ENCODE data around the gene CAPZB. TPM values are rescaled to one million over a fixed set of nuclear protein-coding genes. Genes with fewer than 3 reads are reported as not detected.

Gene CAPZB
- total RNA-seq, 1 donor from 2014 or later: 334 TPM

DNA sequence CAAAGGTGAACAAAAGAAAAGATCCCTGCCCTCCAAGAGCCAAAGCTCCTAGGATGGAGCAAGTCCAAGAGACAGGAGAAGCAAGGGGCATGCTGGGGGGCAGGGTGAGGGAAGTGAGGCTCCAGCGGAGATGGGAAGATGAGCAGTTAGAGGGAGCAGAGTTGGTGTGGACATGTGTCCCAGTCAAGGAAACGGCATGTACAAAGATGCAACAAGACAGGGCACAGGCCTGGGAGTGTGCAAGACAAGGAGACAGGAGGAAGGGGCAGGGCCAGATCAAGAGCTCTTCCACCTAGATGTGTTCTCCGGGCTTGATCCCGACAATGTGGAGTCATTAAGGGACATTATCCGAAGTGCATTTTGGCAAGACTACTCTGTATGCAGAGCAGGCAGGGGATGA is 82.1 kb downstream of the CAPZB start:
- Mint-ChIP-seq H3K36me3 (ENCODE audit: low read depth) (peaks cover 70% of the 10 kb centered on the region), H3K27me3 (no peaks in the 10 kb centered on the region), H3K9me3 (no peaks in the 10 kb centered on the region), H3K4me1 (peaks cover 41% of the 10 kb centered on the region), H3K27ac (peak overlapping the region; percentile 3), H3K4me3 (no peak overlapping the region)
- POLR2A ChIA-PET: no interaction called here
- intact Hi-C loops (cut with micrococcal nuclease): no loop called here
- ATAC-seq (ENCODE audit: low read depth) (no peak), DNase-seq (no peak)
- CTCF ChIA-PET: no interaction called here
- TF ChIP-seq, protein P1, sequence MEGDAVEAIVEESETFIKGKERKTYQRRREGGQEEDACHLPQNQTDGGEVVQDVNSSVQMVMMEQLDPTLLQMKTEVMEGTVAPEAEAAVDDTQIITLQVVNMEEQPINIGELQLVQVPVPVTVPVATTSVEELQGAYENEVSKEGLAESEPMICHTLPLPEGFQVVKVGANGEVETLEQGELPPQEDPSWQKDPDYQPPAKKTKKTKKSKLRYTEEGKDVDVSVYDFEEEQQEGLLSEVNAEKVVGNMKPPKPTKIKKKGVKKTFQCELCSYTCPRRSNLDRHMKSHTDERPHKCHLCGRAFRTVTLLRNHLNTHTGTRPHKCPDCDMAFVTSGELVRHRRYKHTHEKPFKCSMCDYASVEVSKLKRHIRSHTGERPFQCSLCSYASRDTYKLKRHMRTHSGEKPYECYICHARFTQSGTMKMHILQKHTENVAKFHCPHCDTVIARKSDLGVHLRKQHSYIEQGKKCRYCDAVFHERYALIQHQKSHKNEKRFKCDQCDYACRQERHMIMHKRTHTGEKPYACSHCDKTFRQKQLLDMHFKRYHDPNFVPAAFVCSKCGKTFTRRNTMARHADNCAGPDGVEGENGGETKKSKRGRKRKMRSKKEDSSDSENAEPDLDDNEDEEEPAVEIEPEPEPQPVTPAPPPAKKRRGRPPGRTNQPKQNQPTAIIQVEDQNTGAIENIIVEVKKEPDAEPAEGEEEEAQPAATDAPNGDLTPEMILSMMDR (IDR thresholded peaks at IDR 0.05): no peak

- Mint-ChIP-seq H3K9me3 (no peaks in the 10 kb centered on the region), H3K4me1 (peaks cover 41% of the 10 kb centered on the region), H3K27me3 (no peaks in the 10 kb centered on the region), H3K4me3 (no peak overlapping the region), H3K36me3 (ENCODE audit: low read depth) (peaks cover 71% of the 10 kb centered on the region), H3K27ac (no peak overlapping the region)
- ATAC-seq (ENCODE audit: low read depth) (no peak), DNase-seq (no peak)
- TF ChIP-seq, protein P1 (IDR thresholded peaks at IDR 0.05): no peak
- CTCF ChIA-PET: interaction anchor here (1.1 kb wide), 1 partner anchor 85 kb away, joined by 3 read pairs; no protein-coding TSS in a partner anchor
- POLR2A ChIA-PET: no interaction called here
- intact Hi-C loops (cut with micrococcal nuclease): no loop called here
Measured at GRCh38 chr1:19402031-19402813, 83.1 kb downstream of the CAPZB start.

GRCh38 chr1:19401535-19401889 is 83.8 kb downstream of the CAPZB start:
- POLR2A ChIA-PET: interaction anchor here (0.7 kb wide), 1 partner anchor 42 kb away, joined by 4 read pairs; no protein-coding TSS in a partner anchor
- peaks cover 69% of the 10 kb centered on the region for H3K36me3 Mint-ChIP-seq (ENCODE audit: low read depth)

DNA sequence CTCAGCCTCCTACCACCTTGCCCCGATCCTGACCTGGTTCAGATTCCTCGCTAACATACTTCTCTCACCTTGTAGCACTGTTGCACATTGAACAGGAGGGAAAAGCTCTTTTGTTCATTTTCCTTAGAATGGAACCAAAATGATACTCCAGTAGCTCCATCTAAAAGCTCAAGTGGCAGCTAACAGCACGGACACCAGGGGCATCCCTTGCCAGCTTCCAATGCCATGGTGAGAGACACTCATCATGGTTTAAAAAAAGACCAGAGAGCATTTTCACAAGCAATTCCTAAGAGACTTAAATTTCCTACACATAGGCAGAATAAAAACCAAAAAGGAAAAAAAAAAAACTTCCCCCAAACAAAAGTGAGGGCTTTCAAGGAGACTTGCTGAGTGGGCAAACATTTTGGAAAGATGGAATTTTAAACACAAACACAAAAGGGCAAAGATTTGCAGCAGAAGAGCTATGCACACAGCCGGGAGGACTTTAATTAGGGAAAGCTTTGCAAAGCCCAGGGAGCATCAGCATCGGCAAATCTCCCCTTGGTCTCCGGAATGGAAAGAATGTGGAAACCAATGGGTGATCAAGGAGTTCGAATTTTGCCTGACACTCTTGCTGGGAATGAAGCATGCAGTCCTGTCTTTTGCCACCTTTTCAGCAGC is 84.3 kb downstream of the CAPZB start:
- Mint-ChIP-seq H3K27me3 (no peaks in the 10 kb centered on the region), H3K36me3 (ENCODE audit: low read depth) (peaks cover 70% of the 10 kb centered on the region), H3K9me3 (no peaks in the 10 kb centered on the region), H3K4me3 (no peak overlapping the region), H3K4me1 (peaks cover 35% of the 10 kb centered on the region), H3K27ac (no peak overlapping the region)
- POLR2A ChIA-PET: interaction anchor here (0.7 kb wide), 1 partner anchor 42 kb away, joined by 4 read pairs; no protein-coding TSS in a partner anchor
- CTCF ChIA-PET: no interaction called here
- ATAC-seq (ENCODE audit: low read depth) (no peak), DNase-seq (no peak)
- TF ChIP-seq, protein P1 (IDR thresholded peaks at IDR 0.05): no peak
- intact Hi-C loops (cut with micrococcal nuclease): loop anchor here (1.0 kb wide), 1 partner anchor 12 kb away; no protein-coding TSS in a partner anchor

More at GRCh38 chr1:19401535-19401889, 83.8 kb downstream of the CAPZB start:
- ATAC-seq (ENCODE audit: low read depth): no peak
- Mint-ChIP-seq H3K27ac (no peak overlapping the region), H3K4me3 (no peak overlapping the region), H3K27me3 (no peaks in the 10 kb centered on the region), H3K9me3 (no peaks in the 10 kb centered on the region), H3K4me1 (peaks cover 39% of the 10 kb centered on the region)
- CTCF ChIA-PET: no interaction called here
- intact Hi-C loops (cut with micrococcal nuclease): no loop called here
- TF ChIP-seq, protein P1 (IDR thresholded peaks at IDR 0.05): no peak
- DNase-seq: no peak

GRCh38 chr1:19400192-19400611 is 85.1 kb downstream of the CAPZB start:
- intact Hi-C loops (cut with micrococcal nuclease): loop anchor here (1.0 kb wide), 1 partner anchor 13 kb away; no protein-coding TSS in a partner anchor
- TF ChIP-seq, protein P1 (IDR thresholded peaks at IDR 0.05): no peak
- CTCF ChIA-PET: no interaction called here
- POLR2A ChIA-PET: no interaction called here
- DNase-seq (no peak), ATAC-seq (ENCODE audit: low read depth) (no peak)
- H3K36me3 Mint-ChIP-seq (ENCODE audit: low read depth): peaks cover 70% of the 10 kb centered on the region
- no peaks in the 10 kb centered on the region for H3K27me3 Mint-ChIP-seq
- H3K4me3 Mint-ChIP-seq: no peak overlapping the region
- H3K27ac Mint-ChIP-seq: no peak overlapping the region
- peaks cover 37% of the 10 kb centered on the region for H3K4me1 Mint-ChIP-seq
- no peaks in the 10 kb centered on the region for H3K9me3 Mint-ChIP-seq
